GM12874 (cell line): ENCODE results near the gene CUL5.

Experiments
- TF ChIP-seq, protein P1 (sequence below): IDR thresholded peaks from 2 replicates; pipeline ENCODE4 v1.5.1; 2011; ENCODE audit warnings: low read depth, mild to moderate bottlenecking, control low read depth, low read length, moderate library complexity; ENCODE audit not compliant: insufficient read depth

The CUL5 gene

GRCh38 chr11:107988397-107989158 lies 20.1 kb upstream of the CUL5 start:
- TF ChIP-seq, protein P1, sequence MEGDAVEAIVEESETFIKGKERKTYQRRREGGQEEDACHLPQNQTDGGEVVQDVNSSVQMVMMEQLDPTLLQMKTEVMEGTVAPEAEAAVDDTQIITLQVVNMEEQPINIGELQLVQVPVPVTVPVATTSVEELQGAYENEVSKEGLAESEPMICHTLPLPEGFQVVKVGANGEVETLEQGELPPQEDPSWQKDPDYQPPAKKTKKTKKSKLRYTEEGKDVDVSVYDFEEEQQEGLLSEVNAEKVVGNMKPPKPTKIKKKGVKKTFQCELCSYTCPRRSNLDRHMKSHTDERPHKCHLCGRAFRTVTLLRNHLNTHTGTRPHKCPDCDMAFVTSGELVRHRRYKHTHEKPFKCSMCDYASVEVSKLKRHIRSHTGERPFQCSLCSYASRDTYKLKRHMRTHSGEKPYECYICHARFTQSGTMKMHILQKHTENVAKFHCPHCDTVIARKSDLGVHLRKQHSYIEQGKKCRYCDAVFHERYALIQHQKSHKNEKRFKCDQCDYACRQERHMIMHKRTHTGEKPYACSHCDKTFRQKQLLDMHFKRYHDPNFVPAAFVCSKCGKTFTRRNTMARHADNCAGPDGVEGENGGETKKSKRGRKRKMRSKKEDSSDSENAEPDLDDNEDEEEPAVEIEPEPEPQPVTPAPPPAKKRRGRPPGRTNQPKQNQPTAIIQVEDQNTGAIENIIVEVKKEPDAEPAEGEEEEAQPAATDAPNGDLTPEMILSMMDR = no peak

DNA sequence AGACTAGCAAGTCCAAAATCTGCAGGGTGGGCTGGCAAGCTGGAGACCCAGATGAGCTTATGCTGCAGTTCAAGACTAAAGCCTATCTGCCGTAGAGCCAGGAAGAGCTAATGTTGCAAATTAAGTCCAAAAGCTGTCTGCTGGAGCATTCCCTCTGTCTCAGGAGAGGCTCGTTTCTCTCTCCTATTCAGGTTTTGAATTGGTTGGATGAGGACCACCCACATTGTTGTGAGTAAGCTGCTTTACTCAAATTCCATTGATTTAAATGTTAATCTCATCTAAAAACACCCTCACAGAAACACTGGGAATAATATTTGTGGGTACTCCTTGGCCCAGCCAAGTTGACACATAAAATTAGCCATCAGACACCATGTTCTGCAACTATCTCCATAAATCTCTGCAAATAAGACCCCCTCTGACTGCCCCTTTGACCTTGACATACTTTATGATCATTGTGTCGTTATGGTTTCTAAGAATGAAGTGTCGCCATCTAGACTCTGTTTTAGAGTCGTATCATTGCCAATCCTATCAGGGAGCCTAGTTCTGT lies 16.8 kb upstream of the CUL5 start:
- TF ChIP-seq, protein P1 = no peak

GRCh38 chr11:107996006-107996776 lies 12.5 kb upstream of the CUL5 start:
- TF ChIP-seq, protein P1 = no peak

- TF ChIP-seq, protein P1 = no peak
These were observed 9.9 kb upstream of the CUL5 start for GRCh38 chr11:107998761-107999160.

DNA sequence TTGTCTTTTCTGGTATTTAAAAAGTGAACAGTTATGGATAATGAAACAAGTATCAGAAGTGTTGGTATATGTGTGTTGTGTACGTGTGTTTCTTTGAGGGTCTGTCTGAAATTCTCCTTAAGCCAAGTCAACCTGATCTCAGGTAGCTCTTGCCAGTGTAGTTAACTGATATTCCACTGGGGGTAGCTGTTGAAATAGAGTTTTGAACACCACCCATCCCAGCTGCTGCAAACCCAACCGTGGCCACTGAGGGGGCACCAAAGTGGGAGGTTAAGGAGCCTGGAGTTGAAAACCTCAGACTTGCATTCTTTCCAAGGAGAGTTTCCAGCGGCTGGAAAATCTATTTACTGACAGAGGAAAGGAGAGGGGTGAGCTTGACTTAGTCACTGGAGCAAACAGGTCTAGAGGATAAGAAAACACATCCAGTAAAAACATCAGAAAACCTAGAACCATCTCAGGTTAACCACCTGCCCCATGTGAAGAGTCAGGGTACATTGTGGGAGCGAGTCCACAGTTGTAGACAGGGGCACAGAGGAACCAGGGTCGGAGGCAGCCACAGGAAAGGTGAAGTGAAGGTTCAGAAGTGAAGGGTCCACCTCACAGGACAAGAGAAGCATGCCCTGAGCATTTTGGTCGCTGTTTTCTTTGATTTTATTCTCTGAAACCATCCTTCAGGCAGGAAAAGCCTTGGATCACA lies 8.8 kb upstream of the CUL5 start:
- TF ChIP-seq, protein P1 = peak; percentile 58

GRCh38 chr11:108002476-108002875 lies 6.2 kb upstream of the CUL5 start:
- TF ChIP-seq, protein P1 = no peak

DNA sequence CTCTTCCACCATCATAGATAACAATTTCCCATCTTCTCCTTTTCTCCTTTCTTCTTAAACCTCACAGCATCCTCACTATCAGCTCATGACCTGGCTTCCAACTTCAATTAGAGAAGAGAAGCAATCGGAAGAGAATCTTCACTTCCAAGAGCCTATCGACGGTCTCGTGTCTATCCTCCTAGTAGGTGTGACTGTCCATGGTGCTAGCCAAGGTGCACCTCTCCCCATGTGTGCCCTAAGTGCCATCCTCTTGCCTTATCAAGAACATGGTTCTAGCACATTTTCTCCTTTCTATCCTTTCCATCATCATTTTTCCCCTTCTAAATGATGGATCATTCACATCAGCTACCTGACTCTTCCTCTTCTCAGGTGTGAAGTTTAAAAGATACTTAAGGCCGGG lies 5.1 kb upstream of the CUL5 start:
- TF ChIP-seq, protein P1 = no peak
